Measurements from ENCODE around the gene WDR62. TPM values are rescaled to one million over a fixed set of nuclear protein-coding genes. Genes with fewer than 3 reads are reported as not detected.

WDR62 gene
- total and polyA plus RNA-seq, 10 of the 15 experiments (the other 5 are each of a cell fraction or from before 2014, with no cell fraction given): 0.08 to 20.6 (median 10.9) TPM

- Histone ChIP-seq H2AFZ (ENCODE audit: control insufficient read depth, low read depth, low read length) (no peak overlapping the region), H3K27me3 (replicated peaks in 1 of 2; ENCODE audit: control insufficient read depth in 2 of 2, insufficient read depth in 2 of 2, low read length in 1 of 2) (no peaks in the 10 kb centered on the region), H3K79me2 (ENCODE audit: control insufficient read depth, insufficient read depth, low read length) (no peaks in the 10 kb centered on the region), H3K36me3 (ENCODE audit: control insufficient read depth in 2 of 2, insufficient read depth in 2 of 2, low read length in 1 of 2) (peaks cover 0 to 12% of the 10 kb centered on the region in 2 experiments; a peak in 3 of 4 replicates), H3K9me3 (replicated peaks; ENCODE audit: control insufficient read depth, insufficient read depth, low read length) (no peaks in the 10 kb centered on the region), H3K4me2 (ENCODE audit: control insufficient read depth, insufficient read depth) (no peak overlapping the region), H3K4me1 (ENCODE audit: control insufficient read depth, insufficient read depth, low read length) (no peaks in the 10 kb centered on the region), H4K20me1 (ENCODE audit: control insufficient read depth, insufficient read depth) (no peaks in the 10 kb centered on the region), H3K27ac (ENCODE audit: control insufficient read depth, insufficient read depth) (no peak overlapping the region), H3K9ac (ENCODE audit: control insufficient read depth, insufficient read depth, low read length) (no peak overlapping the region), H3K4me3 (no peak overlapping the region)
- intact Hi-C loops (cut with micrococcal nuclease; ENCODE audit: unreplicated experiment) (no loop called here), in situ Hi-C loops (cut with MboI) (no loop called here)
- SMC1A ChIA-PET (ENCODE audit: uncharacterized antibody, unreplicated experiment): interaction anchor here (1.0 to 1.4 kb wide), 2 partner anchors 9 to 22 kb away, joined by 3 read pairs; no protein-coding TSS in a partner anchor
- no peak for ATAC-seq
- CTCF ChIA-PET: interaction anchor here (0.6 to 1.0 kb wide), 4 partner anchors 15 to 355 kb away, joined by 3 to 5 read pairs (median 3); no protein-coding TSS in a partner anchor
- DNase-seq (ENCODE audit: low read depth, low spot score): no peak
- TF ChIP-seq ZBED1 (IDR thresholded peaks at IDR 0.05; ENCODE audit: borderline replicate concordance) (no peak), CEBPB (IDR thresholded peaks at IDR 0.05; ENCODE audit: borderline replicate concordance in 1 of 2, low read depth in 2 of 2, low read length in 2 of 2) (no peak), ATF3 (IDR thresholded peaks at IDR 0.05; ENCODE audit: borderline replicate concordance, extremely low read depth, low read depth, low read length) (no peak), POLR2A (IDR thresholded peaks at IDR 0.05; ENCODE audit: low read depth, low read length) (no peak), KLF5 (IDR thresholded peaks at IDR 0.05; ENCODE audit: partially characterized antibody) (no peak), E4F1 (IDR thresholded peaks at IDR 0.05; ENCODE audit: borderline replicate concordance, partially characterized antibody) (no peak), E2F8 (IDR thresholded peaks at IDR 0.05; ENCODE audit: low read depth, partially characterized antibody) (no peak), SIN3A (IDR thresholded peaks at IDR 0.05; ENCODE audit: low read depth, low read length) (no peak), RFX5 (IDR thresholded peaks at IDR 0.05; ENCODE audit: low read depth, low read length) (no peak), FOS (IDR thresholded peaks at IDR 0.05; ENCODE audit: borderline replicate concordance, extremely low read depth, insufficient read length) (no peak), SPI1 (IDR thresholded peaks at IDR 0.05; ENCODE audit: borderline replicate concordance, insufficient read depth, low read depth, low read length) (no peak), STAT1 (conservative IDR thresholded peaks at IDR 0.05) (no peak), CEBPZ (IDR thresholded peaks at IDR 0.05; ENCODE audit: low read depth, low read length) (no peak), RBBP5 (conservative IDR thresholded peaks at IDR 0.05) (no peak), CBFB (IDR thresholded peaks at IDR 0.05; ENCODE audit: low read depth) (no peak), SMC3 (IDR thresholded peaks at IDR 0.05; ENCODE audit: borderline replicate concordance, low read length) (no peak)
- WGBS (ENCODE audit: insufficient coverage, insufficient replicate concordance, low lambda C conversion rate, missing lambda C conversion rate): 99% methylated on average over 8 of the region's 10 CpGs
- FAIRE-seq: no peak
- BruUV-seq (replicated peaks): no TSS peak
- POLR2A ChIA-PET: no interaction called here
- RAD21 ChIA-PET (ENCODE audit: unreplicated experiment): no interaction called here
These were observed 98.4 kb downstream of the WDR62 start for GRCh38 chr19:36153126-36153525.
